GM18858 (cell line): ENCODE measurements around the gene BCKDHB.

Experiments
- ATAC-seq: cut with Tn5 transposase; IDR thresholded peaks from one replicate; pipeline ENCODE4 v1.9.1; 2021; ENCODE audit not compliant: unreplicated experiment

BCKDHB gene

DNA sequence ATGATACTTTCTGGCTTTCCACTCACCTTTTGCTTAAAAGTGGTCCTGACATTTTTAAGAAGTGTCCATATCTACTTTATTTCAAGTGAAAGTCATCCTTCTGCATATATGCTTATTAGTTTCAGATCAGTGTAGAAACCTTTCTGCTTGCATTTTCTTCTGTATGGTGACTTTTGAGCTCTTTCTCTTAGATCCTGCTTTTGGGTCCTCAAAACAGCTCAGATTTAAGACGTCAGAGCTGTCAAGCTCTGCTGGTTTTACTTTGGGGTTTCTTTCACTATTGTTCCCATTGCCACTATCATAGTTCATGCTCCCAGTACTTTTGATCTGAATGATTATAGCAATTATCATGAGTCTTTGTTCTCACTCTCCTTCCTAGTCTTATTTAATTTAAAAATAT, 41.7 kb downstream of the BCKDHB start:
- ATAC-seq = peak; percentile 54

DNA sequence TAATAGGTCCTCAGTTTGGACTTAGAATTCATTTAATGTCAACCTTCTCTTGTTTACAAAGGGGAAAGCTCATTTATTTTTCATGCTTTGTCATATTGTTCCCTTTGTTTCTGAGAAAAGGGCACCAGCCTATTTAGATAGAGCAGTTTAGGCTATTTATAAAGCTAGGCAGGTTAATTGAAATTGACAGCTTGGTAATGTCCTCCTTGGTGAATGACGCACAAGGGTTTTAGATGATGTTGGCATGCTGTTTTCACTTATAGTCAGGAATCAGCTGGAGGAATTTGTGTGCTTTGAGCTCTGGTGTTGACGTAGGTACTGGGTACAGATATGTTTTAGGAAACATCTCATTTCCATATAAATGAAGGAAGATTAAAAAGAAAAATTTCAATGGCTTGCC, 45.2 kb downstream of the BCKDHB start:
- no peak for ATAC-seq

DNA sequence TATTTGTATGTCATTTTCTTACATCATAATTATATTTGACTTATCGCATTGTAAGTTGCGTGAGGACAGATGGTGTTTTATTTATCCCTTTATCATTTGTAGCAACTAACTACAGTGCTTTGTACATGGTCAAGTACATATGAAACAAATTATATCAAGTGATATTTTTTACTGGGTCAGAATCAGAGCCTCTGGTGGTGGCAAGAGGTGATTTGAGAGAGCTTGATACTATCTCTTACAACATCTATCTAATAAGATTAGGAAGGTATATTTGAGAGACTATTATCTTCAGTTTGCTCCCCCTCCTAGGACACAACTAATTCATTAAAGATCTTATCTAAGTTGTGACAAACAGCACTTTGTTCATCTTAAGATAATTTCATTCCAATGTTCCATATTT, 47.7 kb downstream of the BCKDHB start:
- ATAC-seq = no peak

DNA sequence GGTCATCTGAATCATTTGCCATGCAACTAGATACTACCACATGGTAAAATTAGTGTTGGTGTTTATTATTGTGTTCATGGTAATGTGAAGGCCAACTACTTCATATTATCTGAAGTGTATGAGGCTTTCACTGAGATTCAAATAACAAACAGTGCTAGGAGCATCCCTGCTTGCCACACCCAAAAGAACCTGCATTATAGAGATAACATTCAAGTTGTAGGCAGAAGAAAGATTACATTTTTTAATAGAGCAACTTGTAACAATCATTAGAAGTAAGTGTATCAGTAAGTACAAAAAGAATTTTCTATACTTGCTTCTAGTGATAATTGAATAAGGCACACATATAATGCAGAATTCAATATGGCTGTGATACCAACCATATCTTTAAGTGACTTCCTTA, 49.8 kb downstream of the BCKDHB start:
- no peak for ATAC-seq

DNA sequence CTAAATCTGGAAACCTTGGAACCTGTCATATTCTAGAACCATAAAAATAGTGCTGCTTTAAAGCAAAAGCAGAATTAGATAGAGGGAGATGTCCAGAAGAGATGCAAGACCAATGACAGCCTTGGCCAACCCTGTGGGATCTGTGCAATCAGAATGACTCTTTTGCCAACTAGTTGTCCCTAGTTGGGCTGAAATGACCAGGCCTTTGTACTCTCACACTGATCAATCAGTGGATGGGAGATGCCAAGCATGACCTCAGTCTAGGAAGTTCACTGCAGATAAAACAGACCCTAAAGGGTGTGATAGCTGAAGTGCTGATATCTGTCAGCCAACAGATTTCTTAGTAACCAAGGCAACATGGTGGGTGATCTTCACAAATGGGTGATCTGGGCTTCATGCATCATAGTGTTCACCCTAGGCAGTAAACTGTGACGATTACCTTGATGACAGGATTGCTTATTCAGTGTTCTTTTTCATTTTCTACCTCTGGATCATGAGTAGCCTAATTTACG, 52.1 kb downstream of the BCKDHB start:
- ATAC-seq = no peak

DNA sequence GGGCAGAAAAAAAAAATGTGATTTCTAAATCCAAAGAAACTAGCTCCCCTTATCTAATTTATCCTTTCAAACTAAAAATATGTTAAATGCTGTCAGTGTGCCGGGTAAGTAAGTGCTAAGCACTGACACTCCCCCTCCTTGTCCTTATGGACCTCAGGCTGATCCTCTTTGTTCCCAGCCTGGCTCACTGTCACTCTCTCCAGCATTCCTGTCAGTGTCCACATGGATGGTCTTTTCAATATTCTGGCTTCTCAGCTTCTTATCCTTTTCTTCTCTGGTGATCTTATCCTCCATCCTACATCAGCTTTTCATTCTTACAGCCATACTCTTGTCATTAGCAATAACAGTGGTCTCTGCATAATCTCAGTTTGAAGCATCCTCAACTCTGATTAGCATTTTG, 55.0 kb downstream of the BCKDHB start:
- no peak for ATAC-seq

GRCh38 chr6:80163754-80164187, 57.3 kb downstream of the BCKDHB start:
- ATAC-seq = peak; percentile 75

DNA sequence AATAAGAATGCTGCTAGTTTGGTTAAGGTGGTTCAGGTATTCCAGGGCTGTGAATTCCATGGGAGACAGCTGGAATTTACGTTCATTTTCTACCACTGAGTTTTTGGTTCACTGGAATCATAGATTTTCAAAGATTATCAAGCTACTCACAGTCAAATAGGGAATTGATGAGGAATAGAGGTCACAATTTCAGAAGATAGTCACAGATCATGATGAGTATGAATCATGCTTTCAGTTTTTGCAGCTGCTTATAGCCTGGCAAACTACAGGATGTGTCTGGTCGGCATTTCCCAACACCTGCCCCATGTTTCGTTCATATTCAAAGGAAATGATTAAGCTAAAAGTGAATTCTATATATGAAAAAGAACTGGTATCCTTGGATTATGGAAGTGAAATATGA, 58.7 kb downstream of the BCKDHB start:
- peak; percentile 92 for ATAC-seq

DNA sequence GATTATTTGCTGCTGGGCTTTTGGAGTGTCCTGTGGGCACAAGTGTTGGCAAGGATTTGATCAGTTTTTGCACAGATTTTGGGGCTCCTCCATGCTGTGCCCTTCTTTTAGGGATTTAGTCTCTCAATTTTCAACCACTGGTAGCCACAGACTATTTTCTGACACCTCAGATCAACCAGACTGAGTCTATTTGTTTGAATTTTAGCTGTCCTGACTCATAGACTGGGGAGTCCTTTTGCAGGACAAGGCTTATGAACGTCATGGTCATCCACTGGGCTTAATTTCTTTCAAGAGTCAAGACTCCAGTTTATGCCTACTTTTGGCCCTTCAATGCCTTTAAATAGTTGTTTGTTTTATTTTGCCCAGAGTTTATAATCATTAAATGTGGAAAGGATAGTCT, 59.3 kb downstream of the BCKDHB start:
- ATAC-seq = no peak

DNA sequence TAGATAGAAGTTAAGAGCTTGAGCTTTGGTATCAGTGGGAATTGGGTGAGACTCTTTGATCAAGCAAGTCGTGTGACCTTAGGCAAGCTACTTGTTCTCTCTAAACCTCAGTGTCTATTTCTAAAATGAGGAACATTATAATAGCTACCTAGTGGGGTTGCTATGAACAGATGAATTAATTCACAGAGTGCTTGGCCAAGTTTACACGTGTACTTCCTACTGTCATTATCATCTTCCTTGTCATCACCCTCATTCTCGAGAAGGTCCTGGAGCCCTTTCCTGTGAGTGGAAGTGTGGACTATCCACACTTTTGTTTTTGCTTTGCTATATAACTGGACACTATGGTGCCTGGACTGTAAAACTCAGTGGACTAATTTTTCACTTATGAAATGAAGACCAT, 64.0 kb downstream of the BCKDHB start:
- ATAC-seq = no peak

DNA sequence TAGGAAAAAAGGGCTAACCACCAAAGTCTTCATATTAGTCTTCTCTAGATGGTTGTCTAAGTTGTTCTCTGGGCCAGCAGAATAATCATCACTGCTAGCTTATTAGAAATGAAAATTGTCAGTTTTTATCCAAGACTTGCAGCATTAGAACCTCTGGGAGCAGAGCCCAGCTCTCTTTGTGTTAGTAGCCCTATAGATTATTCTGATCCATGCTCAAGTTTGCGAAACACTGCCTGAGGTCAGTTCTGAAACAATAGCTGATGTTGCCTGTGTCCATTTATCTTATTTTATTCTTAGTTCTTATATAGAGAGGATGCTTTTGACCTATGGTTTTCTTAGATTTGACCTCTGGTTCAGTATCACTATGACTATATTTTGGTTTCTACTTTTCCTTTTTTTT, 66.9 kb downstream of the BCKDHB start:
- ATAC-seq = no peak

GRCh38 chr6:80174900-80175572, 68.6 kb downstream of the BCKDHB start:
- no peak for ATAC-seq

- no peak for ATAC-seq
Measured at GRCh38 chr6:80179695-80180094, 73.2 kb downstream of the BCKDHB start.

- no peak for ATAC-seq
Measured at GRCh38 chr6:80181352-80182081, 75.0 kb downstream of the BCKDHB start.

DNA sequence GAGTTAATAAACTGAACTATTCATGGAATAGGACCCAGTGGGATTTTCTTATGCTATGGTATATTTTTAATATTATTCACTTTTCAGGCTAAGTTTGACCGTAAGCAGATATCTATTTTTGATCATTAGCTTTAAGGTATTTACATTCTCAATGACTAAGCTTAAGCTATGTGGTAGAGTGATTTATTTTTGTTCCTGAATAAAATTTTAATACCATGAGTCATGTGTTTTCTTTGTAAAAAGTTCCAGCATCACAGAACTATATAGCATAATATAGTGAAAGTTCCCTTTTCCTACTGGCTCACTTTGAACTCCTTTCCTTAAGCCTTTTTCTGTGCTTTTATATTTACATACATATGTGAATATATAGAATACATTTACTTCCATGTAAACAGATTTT, 75.8 kb downstream of the BCKDHB start:
- no peak for ATAC-seq

DNA sequence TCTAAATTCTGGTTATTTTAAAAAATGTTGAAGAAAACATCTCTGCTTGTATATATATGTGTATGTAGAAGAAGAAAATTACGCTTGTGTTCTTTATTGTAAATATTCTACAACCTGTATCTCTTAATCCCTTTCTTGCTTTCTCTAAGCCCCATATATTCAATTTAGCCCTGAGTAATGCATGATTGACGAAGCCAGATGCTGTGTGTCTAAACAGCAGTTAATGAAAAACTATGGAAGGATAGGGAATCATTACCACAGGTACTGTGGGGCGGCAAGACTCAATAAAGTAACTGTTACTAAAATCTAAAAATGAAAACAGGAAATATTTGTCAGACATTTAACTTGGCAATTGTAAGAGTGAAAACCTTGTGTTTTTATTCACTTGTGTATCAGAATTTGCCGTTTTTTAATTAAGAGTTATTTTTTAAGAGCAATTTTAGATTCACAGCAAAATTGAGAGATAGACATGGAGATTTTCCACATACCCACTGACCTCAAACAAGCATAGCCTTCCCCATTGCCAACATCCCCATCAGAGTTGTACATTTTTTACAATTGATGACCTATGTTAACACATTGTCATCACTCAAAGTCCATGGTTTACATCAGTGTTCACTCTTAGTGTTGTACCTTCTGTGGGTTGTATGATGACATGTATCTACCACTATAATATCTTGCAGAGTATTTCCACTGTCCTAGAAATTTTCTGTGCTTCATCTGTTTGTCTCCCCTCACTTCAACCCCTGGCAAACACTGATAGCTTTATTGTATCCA, 76.7 kb downstream of the BCKDHB start:
- no peak for ATAC-seq

GRCh38 chr6:80185492-80185891, 79.0 kb downstream of the BCKDHB start:
- ATAC-seq = no peak

GRCh38 chr6:80186082-80186481, 79.6 kb downstream of the BCKDHB start:
- ATAC-seq = no peak

DNA sequence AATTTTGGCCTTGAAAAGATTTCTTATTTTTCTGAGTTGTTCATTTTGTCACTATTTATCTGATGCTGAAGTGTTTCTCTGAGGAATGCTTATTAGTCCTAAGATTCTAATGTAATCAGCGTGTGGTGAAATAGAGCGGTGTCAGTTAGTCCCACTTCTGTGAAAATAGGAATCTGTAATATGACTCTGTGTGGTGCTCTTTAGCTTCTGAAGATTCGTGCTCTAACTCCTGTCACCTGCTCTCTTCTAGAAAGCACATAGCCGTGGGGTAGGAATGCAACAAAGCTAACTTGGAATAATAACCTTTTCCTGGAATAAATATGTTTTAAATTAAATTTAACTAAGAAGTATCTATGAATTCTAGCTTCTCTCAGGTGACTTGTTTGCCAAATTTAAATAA, 90.4 kb downstream of the BCKDHB start:
- ATAC-seq = no peak

DNA sequence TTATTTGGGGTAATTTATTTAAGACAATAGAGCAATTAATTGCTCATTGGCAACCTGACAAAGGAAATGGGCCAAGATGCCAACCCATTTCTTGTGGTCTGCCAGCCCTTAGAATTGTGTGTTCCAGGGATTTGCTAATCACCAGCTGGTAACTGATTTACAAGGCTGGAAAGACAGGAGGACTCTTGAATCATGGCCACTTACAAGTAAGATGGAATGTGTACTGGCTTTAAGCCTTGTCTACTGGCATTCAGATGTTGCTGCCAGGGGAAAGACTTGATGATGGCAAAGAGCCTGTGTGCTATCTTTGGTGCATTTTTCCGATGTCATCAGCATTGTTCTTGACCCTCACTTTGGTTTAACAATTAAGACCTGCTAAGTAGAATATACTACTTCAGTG, 91.0 kb downstream of the BCKDHB start:
- ATAC-seq = no peak

GRCh38 chr6:80197986-80198385, 91.5 kb downstream of the BCKDHB start:
- ATAC-seq = no peak

- ATAC-seq = no peak
Measured at GRCh38 chr6:80203283-80203682, 96.8 kb downstream of the BCKDHB start.
